Fibroblast of skin of right biceps (primary cell): Measurements from ENCODE around the gene TMPRSS3.

Source experiments
- DNase-seq: peaks from one replicate; pipeline ENCODE4 v3.0.0-alpha.2; 2013

TMPRSS3 gene

GRCh38 chr21:42386034-42386591 lies 9.7 kb downstream of the TMPRSS3 start:
- DNase-seq: no peak

GRCh38 chr21:42385619-42386018 lies 10.2 kb downstream of the TMPRSS3 start:
- DNase-seq: no peak

GRCh38 chr21:42384989-42385388 lies 10.9 kb downstream of the TMPRSS3 start:
- DNase-seq: no peak

GRCh38 chr21:42384156-42384945 lies 11.5 kb downstream of the TMPRSS3 start:
- DNase-seq: no peak

GRCh38 chr21:42383331-42383730 lies 12.5 kb downstream of the TMPRSS3 start:
- no peak for DNase-seq

- no peak for DNase-seq
Measured at GRCh38 chr21:42382915-42383314, 12.9 kb downstream of the TMPRSS3 start.

GRCh38 chr21:42381347-42381984 lies 14.4 kb downstream of the TMPRSS3 start:
- DNase-seq: no peak

GRCh38 chr21:42379426-42380215 lies 16.2 kb downstream of the TMPRSS3 start:
- DNase-seq: no peak

- no peak for DNase-seq
Measured at GRCh38 chr21:42378418-42378817, 17.4 kb downstream of the TMPRSS3 start.

GRCh38 chr21:42377951-42378340 lies 17.9 kb downstream of the TMPRSS3 start:
- DNase-seq: no peak

GRCh38 chr21:42377211-42377950 lies 18.5 kb downstream of the TMPRSS3 start:
- no peak for DNase-seq

- DNase-seq: no peak
Measured at GRCh38 chr21:42376338-42376982, 19.4 kb downstream of the TMPRSS3 start.

- DNase-seq: no peak
Measured at GRCh38 chr21:42375966-42376337, 19.9 kb downstream of the TMPRSS3 start.

- no peak for DNase-seq
Measured at GRCh38 chr21:42375506-42375905, 20.3 kb downstream of the TMPRSS3 start.

GRCh38 chr21:42374864-42375499 lies 20.9 kb downstream of the TMPRSS3 start:
- DNase-seq: no peak

- no peak for DNase-seq
Measured at GRCh38 chr21:42374457-42374856, 21.4 kb downstream of the TMPRSS3 start.

- no peak for DNase-seq
Measured at GRCh38 chr21:42373908-42374455, 21.9 kb downstream of the TMPRSS3 start.

GRCh38 chr21:42373196-42373907 lies 22.5 kb downstream of the TMPRSS3 start:
- no peak for DNase-seq

GRCh38 chr21:42370894-42371654 lies 24.8 kb downstream of the TMPRSS3 start:
- DNase-seq: no peak

- no peak for DNase-seq
Measured at GRCh38 chr21:42369821-42370220, 26.0 kb downstream of the TMPRSS3 start.
